ENCODE data around the gene ADSS1.

GRCh38 chr14:104774453-104775072 lies 50.5 kb downstream of the ADSS1 start:
- TF ChIP-seq POLR2AphosphoS5 (IDR thresholded peaks at IDR 0.05; ENCODE audit: borderline replicate concordance, low read depth, low read length) (no peak; the same call in 1 of the 2 replicates), EZH2 (IDR thresholded peaks at IDR 0.05) (no peak)

Data from SK-N-MC (cell line).